ENCODE data around the gene AP1G2.

GRCh38 chr14:23600806-23601205 lies 33.2 kb upstream of the AP1G2 start:
- TF ChIP-seq EZH2 (IDR thresholded peaks at IDR 0.05; ENCODE audit: low read length, unreplicated experiment) (no peak), EZH2phosphoT487 (IDR thresholded peaks at IDR 0.05; ENCODE audit: borderline replicate concordance, low read length) (no peak), CTCF (conservative IDR thresholded peaks at IDR 0.05; ENCODE audit: low read depth, low read length) (no peak)

All from PC-3 (cell line).